HG02943 (cell line): ENCODE results near the gene KCNAB1.
"Not testable (repeated sequence)": the region's sequence is repeated elsewhere in the genome, so short reads cannot be mapped to it uniquely, and the experiment has no call there.

Experiments
- ATAC-seq: cut with Tn5 transposase; IDR thresholded peaks from one replicate; pipeline ENCODE4 v1.9.1; 2021; ENCODE audit warnings: mild to moderate bottlenecking, low read depth, moderate library complexity; ENCODE audit not compliant: unreplicated experiment

Gene KCNAB1

DNA sequence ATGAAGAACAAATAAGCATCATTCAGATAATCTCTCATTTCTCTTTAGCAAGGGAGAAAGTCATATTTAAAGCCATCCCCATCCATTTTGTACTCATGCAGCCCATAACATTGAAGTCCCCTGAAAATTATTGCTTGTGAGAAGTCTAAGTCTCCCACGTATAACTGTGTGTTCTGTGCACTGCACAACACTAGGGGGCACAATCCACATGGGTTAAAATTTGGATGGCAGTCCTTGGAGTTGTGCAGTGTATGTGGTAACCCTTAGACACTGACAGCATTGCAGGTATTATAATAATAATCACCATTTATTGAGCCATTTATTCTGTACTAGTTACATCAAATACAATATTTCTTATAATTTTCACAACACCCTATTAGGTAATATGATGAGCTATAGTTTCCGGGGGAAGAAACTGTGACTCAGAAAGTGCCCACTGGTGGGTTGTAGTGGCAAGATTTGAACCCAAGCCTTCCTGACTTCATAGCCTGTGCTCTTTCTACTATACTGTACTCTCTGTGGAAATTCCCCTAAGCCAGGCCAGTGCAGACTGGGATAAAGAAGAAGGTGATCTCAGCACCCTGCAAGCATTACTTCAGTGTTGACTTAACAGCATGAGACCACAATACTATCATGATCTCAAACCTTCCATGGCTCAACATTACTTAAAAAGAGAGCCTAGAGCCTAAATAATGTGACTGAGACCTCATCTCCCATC is 15.7 kb downstream of the KCNAB1 start:
- ATAC-seq = no peak

DNA sequence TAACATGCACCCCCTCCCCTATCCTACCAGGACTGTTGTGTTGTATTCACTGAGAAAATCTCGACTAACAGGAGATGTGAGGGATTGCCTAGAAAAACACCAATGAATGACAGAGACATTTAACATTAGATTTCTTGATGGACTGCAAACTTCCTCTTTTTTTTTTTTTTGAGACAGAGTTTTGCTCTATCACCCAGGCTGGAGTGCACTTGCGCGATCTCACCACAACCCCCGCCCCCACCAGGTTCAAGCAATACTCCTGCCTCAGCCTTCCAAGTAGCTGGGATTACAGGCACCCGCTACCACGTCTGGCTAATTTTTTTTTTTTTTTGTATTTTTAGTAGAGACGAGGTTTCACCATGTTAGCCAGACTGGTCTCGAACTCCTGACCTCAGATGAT is 17.0 kb downstream of the KCNAB1 start:
- not testable (repeated sequence) for ATAC-seq

DNA sequence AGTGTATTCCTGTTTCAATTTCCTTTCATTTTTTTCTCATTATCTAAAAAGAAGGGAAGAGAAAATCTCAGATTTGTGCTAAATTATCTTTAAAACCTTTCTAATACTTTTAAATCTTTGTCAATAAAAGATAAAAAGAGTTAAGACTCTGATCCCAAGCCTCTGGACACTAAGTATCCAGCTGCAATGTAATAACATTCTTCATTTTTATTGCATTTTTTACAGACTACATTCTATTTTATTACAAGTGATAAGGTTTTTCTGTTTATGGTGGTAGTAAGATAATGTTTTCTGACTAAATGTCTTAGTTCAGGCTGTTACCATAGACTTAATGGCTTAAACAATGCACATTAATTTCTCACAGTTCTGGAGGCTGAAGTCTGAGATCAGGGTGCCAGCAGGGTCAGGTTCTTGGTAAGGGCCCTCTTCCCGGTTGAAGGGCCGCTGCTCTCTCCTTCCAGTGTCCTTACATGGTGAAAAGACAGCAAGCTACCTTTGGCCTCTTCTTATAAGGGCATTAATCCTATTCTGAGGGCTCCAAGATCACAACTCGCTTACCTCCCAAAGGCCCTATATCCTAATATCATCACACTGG is 19.7 kb downstream of the KCNAB1 start:
- no peak for ATAC-seq

DNA sequence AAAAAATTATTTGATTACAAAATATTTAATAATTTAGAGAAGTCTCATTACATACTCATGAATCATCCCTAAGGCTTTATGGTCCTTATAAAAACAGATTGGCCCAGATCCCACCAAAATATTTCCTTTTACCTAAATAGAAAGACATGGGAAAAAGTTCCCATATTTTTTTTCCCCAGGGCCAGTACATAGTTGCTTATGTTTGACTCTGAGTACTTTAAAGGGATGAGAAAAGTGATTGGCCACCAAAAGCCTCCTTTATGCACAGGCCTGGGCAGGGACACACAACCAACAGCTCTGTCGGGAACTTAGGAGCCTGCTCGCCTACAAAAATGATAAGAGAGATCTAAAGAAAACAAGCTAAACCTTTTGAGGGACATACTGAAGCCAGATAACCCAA is 22.3 kb downstream of the KCNAB1 start:
- no peak for ATAC-seq

DNA sequence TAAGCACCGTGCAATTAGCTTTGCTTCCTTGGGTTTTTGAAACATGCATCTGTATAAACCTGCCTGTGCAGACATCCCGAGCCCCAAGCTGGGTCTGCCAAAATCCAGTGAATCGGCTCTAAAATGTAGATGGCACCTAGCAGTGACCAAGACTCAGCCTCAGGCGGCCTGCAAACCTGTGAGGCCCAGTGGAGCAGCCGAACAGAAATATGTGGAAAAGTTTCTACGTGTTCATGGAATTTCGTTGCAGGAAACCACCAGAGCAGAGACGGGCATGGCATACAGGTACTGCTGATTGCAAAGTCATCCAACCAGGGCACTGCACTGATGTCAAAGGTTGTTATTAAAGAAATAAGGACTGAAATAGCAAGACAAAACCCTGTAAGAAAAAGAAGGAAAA is 22.8 kb downstream of the KCNAB1 start:
- no peak for ATAC-seq

DNA sequence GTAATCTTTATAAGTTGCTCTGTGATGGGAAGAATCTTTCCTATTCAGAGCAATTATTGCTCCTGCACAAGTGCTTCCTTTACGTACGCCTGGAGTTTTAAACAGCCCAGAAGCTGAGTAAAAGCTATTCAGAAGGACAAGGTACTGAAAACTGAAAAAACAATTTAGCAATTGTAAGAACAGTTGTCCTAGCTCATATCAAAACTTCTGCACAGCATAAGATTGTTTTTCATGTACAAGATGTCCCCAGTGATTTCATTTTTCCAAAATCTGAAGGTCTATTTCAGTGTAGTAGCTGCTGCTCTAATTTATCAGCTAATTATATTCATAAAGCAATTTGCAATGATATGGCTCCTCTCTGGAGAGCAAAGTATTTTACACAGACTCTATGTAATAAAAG is 23.7 kb downstream of the KCNAB1 start:
- ATAC-seq = no peak

DNA sequence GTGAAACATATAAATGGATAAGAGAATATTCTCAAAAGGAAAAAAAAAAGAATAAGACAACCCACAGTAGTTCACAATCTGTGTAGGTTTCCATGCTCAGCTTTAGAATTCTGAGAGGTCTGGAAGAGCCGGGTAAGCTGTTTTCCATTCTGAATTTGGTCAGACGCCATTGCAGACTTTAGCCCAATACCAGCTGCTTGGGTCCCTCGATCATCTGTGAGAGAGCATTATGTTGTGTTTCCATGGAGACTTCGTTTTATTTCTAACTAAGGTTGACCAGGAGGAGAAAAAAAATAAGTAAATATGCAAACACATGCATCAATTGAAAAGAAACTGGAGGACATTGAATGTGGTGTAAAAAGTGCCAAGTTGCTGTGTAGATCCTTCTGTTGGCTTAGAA is 25.5 kb downstream of the KCNAB1 start:
- no peak for ATAC-seq

DNA sequence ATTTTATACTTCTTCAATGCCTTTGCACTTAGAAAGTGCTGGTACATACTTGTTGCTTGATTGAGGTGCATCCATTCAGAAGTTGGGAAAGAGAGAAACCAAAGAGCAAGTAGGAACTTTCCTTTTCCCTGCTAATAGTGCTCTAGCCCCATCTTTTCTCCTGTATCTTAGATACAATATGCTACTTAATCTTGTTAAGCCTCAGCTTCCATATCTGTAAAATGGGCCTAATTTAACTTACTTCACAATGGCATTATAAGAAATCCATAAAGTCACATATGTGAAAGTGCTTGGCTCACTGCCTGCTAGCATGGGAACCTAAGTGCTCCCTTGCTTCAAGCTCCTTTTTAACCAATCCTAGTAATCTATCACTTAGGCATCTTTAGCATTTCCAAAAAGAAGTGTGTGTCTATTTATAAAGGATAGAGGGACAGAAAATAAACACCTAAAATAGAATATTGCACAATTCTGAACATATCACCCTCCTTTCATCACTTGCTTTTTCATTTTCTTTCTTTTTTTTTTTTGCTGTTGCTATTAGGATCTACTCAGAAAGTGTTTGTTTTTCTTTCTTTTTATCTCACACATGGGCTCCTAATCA is 28.1 kb downstream of the KCNAB1 start:
- ATAC-seq = no peak

DNA sequence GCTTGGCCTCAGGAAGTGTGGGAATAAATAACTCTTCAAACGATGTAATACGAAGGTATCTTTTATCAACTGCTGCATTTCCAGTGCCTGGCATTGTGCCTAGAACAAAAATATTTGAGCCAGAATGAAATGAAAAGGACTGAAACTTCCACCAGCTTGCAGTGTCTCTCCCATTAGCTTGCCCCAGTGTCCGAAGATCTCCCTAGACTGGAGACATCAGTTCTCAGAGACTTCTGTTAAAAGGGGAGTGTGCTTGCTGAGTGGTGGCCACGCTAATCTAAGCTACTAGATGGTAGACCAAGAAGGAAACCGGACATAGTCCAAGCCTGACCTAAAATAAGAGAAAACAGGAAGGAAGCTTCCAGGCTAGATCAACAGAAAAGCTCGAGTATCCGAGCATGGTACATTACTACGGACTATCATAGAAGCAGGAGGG is 28.6 kb downstream of the KCNAB1 start:
- ATAC-seq = no peak

DNA sequence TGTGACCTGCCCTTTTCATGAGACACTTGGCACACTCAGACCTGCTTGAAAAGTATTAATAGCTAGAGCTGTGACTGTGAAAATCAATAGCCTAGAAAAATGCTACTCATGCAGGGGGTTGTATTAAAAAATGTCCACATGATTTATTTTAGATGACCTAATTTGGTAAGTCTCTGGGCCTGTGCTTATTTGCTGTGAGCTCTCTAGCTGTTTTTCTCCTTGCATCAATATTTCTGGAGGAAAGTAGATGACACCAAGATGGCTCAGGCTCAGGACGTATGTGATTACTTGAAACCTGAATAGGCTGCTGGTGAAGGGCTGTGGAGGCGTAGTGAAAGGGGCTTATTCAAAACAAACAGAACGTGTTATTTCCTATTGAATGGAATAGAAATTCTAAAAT is 29.5 kb downstream of the KCNAB1 start:
- ATAC-seq = no peak

DNA sequence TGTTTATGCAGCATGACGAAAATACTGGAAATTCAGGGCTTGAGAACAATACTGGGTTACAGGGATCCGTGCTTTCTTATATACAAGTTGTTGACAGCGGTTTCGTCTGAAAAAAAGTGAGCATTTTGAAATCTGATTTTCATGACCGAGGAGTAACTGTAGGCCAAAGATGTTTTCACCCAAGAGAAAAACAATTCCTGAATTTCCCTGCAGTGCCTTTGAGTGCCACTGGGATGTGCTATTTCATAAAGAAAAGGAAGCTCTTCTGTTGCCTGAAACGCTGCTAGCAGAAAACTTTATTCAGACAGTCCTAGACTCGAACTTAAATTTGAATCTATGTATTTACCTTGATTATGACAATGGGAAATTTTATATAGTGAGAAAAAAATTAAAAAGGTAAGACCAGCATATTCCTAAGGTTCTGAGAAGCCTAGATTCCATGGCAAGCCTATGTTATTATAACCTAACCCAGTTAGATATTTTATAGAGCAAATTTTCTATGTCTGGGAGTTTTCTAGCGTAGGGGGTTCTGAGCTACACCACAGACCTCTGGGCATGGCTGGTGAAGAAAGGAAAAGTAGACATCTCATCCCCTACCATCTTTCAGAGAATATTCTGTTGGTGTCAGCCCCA is 30.2 kb downstream of the KCNAB1 start:
- ATAC-seq = no peak

DNA sequence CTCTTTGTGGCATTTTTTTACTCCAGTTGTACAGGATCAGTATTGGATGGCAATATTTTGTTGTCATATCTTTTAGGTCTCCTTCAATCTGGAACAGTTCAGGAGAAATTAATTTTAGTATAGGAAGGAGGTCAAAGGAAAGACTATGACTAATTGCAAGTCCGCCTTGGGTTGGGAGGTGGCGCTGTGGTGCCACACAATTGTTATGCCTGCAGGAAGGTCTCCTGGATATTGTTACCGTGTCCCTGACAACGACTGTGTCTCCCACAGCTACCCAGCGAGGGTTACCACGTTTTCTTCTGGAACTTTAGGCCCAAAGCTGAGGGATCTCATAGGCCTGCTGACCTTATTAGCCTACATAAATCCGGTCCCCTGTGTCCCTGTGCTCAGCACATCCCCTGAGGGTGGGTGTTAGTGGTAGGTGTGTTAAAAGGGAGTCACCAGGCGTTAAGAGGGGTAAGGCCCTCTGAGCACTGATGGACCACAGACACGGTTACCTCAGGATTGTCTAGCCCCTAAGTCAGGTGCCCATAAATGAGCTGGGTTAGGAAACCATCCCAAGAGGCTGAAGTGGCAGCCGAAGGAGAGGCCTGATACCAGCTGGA is 31.5 kb downstream of the KCNAB1 start:
- no peak for ATAC-seq

DNA sequence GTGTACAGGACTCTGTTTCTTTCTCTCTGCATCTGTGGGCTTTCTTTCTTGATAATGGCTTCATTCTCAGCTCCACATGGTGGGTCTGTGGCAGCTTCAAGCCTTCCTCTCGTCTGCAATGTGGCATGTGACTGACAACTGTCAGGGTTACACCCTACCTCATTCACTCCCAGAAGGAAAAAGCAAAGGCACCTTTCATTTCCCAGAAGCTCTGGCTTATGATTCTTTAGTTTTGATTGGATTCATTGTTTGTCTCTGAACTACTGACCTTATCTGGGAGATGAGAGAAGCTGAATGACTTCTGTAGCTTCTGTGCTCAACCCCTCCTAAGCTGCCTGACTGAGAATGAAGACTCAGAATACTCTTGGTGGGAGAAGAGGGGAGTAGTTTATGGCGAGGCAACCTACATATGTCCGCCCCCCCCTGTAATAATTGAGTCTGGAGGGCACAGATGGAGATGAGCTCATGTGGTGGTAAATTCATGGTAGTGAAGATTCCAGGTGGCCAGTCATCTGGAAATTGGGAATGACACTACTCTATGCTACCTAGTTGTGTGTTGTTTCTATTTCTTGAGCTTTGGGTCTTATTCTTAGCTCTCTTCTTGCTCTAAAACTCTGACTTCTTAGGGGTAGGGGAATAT is 38.4 kb downstream of the KCNAB1 start:
- no peak for ATAC-seq

DNA sequence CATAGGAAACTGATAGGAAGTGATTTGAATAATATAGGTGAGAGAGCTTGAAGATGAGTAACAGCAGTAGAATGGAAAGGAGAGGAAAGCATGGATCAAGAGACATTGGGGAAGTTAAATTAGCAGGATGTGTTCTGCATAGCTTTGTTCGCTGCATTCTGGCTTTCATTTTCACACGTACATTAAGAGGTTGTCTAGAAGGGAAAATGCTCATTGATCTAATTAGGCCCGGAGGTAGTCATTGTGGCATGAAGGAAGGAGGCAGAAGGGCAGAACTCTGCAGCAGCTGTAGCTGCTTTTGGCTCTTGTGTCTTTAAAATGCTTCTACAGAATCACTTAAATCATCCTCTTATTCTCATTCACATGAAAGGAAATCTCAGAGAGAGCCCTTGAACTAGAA is 40.3 kb downstream of the KCNAB1 start:
- peak; percentile 57 for ATAC-seq

DNA sequence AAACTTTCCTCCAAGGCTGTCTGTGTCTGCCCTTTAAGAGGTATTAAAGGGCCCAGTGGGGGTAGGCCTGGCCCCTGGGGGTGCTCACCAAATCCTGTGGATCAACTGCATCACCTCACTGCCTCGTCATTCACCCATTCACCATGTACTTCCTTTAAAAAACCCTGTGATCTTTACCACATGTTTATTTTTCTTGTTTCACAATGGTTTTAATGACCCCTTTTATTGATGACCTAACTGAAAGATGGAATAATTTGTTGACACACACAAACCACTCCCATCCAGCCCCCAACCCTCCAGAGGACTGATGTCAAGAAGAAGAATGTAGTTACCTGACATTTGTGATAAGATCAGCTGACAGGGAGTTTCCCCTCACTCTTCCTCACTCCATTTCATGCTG is 40.8 kb downstream of the KCNAB1 start:
- ATAC-seq = no peak

DNA sequence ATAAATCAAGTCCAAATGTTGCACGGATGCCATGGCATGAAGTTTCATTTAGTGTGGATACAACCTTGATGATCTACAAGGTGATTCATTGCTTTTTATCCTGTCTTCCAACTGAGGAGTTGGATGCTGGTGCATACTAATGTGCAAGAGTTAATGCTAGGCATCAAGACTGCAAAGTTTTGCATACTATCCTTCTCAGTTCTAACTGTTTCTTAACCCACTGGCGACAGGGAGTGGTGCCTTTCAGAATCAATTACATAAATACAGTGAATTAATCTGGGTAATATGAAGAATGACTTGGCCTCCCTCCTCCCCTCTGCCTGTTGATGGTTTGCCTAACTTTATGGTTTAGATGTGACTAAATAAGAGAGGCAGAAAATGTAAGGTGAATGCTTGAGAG is 43.5 kb downstream of the KCNAB1 start:
- ATAC-seq = no peak

DNA sequence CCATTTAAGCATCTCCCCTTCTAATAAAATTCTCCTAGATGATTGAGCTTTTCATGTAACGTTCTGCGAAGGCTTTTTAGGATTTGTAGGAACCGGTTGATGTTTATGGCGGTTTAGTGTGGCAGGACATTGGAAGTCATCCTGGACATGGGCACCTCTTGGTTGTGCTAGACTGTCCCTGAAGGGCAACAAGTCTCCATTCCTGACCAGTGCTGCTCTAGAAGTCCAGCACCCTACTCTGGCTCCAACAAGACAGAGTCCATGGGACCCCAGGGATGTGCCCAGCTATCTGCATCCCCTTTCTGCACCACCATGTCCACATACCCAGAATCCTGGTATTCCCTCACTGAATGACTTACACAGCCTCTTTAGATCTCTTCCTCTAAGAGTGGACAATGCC is 46.4 kb downstream of the KCNAB1 start:
- ATAC-seq = no peak

DNA sequence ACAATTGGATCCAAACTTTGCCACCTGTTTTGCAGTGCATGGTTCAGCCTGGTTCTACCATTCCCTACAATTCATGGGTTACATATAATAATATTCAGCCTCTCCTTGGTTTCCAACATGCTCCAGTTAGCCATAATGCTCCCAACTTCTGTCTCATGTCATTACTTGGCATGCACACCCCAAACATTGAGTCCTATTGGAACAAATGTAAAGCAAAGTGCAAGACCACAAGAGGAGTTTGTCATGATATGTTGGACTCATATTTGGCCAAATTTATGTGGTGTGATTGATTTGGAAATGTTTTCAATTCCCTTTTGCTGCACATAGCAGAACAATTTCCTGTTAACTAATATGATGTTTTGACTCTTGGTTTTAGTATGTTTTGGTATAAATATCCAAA is 50.2 kb downstream of the KCNAB1 start:
- ATAC-seq = no peak

DNA sequence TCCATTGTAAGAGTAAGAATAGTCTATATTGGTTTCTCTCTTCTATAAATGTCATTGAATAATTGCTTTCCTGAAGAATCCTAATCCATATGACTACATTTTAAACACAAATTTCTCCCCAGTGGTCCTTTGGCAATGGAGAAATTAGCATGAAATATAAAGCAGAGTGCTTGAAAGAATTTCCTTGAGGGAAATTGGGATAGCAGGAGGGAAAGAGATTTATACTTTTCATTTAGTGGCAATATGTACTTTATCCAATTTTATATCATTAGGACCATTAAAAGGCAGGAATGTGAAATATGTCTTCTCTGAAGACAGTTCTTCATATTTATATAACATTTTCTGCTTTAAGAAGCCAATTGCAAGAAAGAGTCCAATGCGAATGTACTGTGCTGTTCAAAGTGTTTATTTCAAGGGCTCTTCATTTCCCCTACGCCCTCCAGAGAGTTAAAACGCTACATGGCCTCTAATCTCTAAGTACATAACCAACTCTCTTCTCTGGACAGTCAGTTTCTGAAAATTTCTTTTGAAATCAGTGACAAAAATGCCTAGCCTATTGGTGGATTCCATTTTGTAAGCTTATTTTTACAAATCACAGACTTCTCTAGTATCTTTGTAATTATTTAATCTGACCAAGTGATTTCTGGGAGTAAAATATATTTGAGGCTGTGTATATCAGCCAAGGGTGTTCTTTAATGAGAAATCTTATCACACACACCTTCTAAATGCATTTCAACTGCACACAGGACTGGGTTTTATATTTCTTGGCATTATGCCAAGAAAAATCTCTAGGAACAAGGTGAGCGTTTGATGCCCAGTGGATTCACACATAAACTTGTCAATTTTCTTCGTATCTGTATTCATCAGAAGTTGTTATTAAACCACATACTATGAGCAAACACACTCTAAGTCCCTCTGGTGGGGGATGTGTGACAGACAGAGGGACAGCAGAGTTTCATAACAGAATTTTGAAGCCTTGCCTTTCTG is 51.2 kb downstream of the KCNAB1 start:
- ATAC-seq = no peak

DNA sequence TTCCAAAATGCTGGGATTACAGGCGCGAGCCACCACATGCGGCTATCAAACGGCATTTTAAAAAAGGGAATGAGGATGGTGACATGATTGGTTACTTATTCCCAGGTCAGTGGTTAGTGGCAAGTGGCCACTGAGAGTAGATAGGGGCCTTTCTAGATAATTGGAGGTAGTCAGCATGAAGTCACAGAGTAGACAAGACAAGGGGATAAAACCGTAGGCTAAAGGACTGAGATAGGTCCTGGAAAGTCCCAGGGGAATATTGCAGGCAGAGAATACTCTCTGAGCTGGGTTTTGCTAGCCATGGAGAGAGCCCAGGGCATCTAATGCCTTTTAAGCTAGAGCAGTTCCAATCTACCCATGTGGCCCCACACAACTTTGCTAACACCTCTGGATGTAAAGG is 52.2 kb downstream of the KCNAB1 start:
- ATAC-seq = no peak
